ENCODE data around the gene SPRED2.

DNA sequence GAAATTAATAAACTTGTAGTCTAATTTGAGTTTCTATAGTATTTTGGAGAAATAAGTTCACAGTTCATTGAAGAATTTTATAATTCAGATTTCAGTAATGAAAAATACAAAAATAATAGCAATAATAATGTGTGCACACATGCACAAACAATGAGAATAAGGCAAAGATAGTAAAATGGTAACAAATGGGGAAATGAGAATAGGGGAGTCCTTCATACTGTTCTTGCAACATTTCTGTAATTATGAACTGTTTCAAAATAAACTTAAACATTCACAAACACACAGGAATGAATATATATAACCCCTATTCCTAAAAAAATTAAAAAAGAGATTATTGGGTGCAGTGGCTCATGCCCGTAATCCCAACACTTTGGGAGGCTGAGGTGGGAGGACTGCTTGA is 63.9 kb downstream of the SPRED2 start:
- TF ChIP-seq, protein P1, sequence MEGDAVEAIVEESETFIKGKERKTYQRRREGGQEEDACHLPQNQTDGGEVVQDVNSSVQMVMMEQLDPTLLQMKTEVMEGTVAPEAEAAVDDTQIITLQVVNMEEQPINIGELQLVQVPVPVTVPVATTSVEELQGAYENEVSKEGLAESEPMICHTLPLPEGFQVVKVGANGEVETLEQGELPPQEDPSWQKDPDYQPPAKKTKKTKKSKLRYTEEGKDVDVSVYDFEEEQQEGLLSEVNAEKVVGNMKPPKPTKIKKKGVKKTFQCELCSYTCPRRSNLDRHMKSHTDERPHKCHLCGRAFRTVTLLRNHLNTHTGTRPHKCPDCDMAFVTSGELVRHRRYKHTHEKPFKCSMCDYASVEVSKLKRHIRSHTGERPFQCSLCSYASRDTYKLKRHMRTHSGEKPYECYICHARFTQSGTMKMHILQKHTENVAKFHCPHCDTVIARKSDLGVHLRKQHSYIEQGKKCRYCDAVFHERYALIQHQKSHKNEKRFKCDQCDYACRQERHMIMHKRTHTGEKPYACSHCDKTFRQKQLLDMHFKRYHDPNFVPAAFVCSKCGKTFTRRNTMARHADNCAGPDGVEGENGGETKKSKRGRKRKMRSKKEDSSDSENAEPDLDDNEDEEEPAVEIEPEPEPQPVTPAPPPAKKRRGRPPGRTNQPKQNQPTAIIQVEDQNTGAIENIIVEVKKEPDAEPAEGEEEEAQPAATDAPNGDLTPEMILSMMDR (IDR thresholded peaks at IDR 0.05; ENCODE audit: low read depth, low read length, missing input control): no peak
- TF ChIP-seq, protein P2, sequence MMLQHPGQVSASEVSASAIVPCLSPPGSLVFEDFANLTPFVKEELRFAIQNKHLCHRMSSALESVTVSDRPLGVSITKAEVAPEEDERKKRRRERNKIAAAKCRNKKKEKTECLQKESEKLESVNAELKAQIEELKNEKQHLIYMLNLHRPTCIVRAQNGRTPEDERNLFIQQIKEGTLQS (IDR thresholded peaks at IDR 0.05): no peak
- no peak for TF ChIP-seq YY1 (IDR thresholded peaks at IDR 0.05)
